ENCODE data around the gene ZC2HC1B.

- TF ChIP-seq CTCF (IDR thresholded peaks at IDR 0.05): no peak
- TF ChIP-seq ZFX (IDR thresholded peaks at IDR 0.05; ENCODE audit: borderline replicate concordance): no peak
Measured at GRCh38 chr6:143884216-143884900, 20.1 kb downstream of the ZC2HC1B start.

Measured in 22Rv1 (cell line).